ENCODE measurements around the gene TTR. TPM values are rescaled to one million over a fixed set of nuclear protein-coding genes. Genes with fewer than 3 reads are reported as not detected.

Gene TTR
- total RNA-seq, 1 experiment from 2014 or later: not detected

DNA sequence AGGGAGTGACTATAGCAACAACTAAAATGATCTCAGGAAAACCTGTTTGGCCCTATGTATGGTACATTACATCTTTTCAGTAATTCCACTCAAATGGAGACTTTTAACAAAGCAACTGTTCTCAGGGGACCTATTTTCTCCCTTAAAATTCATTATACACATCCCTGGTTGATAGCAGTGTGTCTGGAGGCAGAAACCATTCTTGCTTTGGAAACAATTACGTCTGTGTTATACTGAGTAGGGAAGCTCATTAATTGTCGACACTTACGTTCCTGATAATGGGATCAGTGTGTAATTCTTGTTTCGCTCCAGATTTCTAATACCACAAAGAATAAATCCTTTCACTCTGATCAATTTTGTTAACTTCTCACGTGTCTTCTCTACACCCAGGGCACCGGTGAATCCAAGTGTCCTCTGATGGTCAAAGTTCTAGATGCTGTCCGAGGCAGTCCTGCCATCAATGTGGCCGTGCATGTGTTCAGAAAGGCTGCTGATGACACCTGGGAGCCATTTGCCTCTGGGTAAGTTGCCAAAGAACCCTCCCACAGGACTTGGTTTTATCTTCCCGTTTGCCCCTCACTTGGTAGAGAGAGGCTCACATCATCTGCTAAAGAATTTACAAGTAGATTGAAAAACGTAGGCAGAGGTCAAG is 955 bp downstream of the TTR start:
- TF ChIP-seq, protein P1, sequence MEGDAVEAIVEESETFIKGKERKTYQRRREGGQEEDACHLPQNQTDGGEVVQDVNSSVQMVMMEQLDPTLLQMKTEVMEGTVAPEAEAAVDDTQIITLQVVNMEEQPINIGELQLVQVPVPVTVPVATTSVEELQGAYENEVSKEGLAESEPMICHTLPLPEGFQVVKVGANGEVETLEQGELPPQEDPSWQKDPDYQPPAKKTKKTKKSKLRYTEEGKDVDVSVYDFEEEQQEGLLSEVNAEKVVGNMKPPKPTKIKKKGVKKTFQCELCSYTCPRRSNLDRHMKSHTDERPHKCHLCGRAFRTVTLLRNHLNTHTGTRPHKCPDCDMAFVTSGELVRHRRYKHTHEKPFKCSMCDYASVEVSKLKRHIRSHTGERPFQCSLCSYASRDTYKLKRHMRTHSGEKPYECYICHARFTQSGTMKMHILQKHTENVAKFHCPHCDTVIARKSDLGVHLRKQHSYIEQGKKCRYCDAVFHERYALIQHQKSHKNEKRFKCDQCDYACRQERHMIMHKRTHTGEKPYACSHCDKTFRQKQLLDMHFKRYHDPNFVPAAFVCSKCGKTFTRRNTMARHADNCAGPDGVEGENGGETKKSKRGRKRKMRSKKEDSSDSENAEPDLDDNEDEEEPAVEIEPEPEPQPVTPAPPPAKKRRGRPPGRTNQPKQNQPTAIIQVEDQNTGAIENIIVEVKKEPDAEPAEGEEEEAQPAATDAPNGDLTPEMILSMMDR (conservative IDR thresholded peaks at IDR 0.05; ENCODE audit: low read depth, low read length): no peak
- Histone ChIP-seq H3F3A (ENCODE audit: low read length, unreplicated experiment) (no peaks in the 10 kb centered on the region), H3K4me3 (ENCODE audit: low read length) (no peak overlapping the region), H3K9me2 (replicated peaks; ENCODE audit: low read length) (no peaks in the 10 kb centered on the region), H3K9ac (ENCODE audit: low read length) (no peak overlapping the region), H3K4me2 (ENCODE audit: low read length) (no peak overlapping the region), H4K20me1 (ENCODE audit: low read length) (no peaks in the 10 kb centered on the region), H3K27me3 (ENCODE audit: low read length) (no peaks in the 10 kb centered on the region), H3K9me3 (ENCODE audit: low read length) (no peaks in the 10 kb centered on the region), H2AFZ (ENCODE audit: low read length) (no peak overlapping the region), H3K36me3 (ENCODE audit: low read depth, low read length) (no peaks in the 10 kb centered on the region), H3K27ac (ENCODE audit: low read length) (no peak overlapping the region), H3K79me2 (ENCODE audit: low read length) (no peaks in the 10 kb centered on the region), H3K4me1 (ENCODE audit: insufficient read depth, low read length) (no peaks in the 10 kb centered on the region)
- BruUV-seq (replicated peaks): no TSS peak
- DNase-seq: no peak
- ATAC-seq: no peak
- ChIA-PET POLR2A (ENCODE audit: unreplicated experiment) (no interaction called here), CTCF (no interaction called here)
- intact Hi-C loops (cut with micrococcal nuclease): no loop called here

DNA sequence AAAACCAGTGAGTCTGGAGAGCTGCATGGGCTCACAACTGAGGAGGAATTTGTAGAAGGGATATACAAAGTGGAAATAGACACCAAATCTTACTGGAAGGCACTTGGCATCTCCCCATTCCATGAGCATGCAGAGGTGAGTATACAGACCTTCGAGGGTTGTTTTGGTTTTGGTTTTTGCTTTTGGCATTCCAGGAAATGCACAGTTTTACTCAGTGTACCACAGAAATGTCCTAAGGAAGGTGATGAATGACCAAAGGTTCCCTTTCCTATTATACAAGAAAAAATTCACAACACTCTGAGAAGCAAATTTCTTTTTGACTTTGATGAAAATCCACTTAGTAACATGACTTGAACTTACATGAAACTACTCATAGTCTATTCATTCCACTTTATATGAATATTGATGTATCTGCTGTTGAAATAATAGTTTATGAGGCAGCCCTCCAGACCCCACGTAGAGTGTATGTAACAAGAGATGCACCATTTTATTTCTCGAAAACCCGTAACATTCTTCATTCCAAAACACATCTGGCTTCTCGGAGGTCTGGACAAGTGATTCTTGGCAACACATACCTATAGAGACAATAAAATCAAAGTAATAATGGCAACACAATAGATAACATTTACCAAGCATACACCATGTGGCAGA is 3.6 kb downstream of the TTR start:
- DNase-seq (no peak), ATAC-seq (no peak)
- no peak overlapping the region for H3K27ac ChIP-seq (ENCODE audit: low read length)
- no peaks in the 10 kb centered on the region for H3K4me1 ChIP-seq (ENCODE audit: insufficient read depth, low read length)
- intact Hi-C loops (cut with micrococcal nuclease): no loop called here
- no peak for TF ChIP-seq EZH2phosphoT487 (IDR thresholded peaks at IDR 0.05; ENCODE audit: borderline replicate concordance, low read length)
- TF ChIP-seq EZH2 (IDR thresholded peaks at IDR 0.05; ENCODE audit: low read length, unreplicated experiment): no peak
- TF ChIP-seq, protein P1 (conservative IDR thresholded peaks at IDR 0.05; ENCODE audit: low read depth, low read length): no peak
- CTCF ChIA-PET: no interaction called here
- no peak overlapping the region for H3K4me3 ChIP-seq (ENCODE audit: low read length)
- no peaks in the 10 kb centered on the region for H3K27me3 ChIP-seq (ENCODE audit: low read length)
- H4K20me1 ChIP-seq (ENCODE audit: low read length): no peaks in the 10 kb centered on the region
- no peaks in the 10 kb centered on the region for H3K9me2 ChIP-seq (replicated peaks; ENCODE audit: low read length)
- H3F3A ChIP-seq (ENCODE audit: low read length, unreplicated experiment): no peaks in the 10 kb centered on the region
- no peak overlapping the region for H3K9ac ChIP-seq (ENCODE audit: low read length)
- H3K79me2 ChIP-seq (ENCODE audit: low read length): no peaks in the 10 kb centered on the region
- POLR2A ChIA-PET (ENCODE audit: unreplicated experiment): no interaction called here
- no peak overlapping the region for H3K4me2 ChIP-seq (ENCODE audit: low read length)
- H2AFZ ChIP-seq (ENCODE audit: low read length): no peak overlapping the region
- no TSS peak for BruUV-seq (replicated peaks)
- no peaks in the 10 kb centered on the region for H3K9me3 ChIP-seq (ENCODE audit: low read length)
- no peaks in the 10 kb centered on the region for H3K36me3 ChIP-seq (ENCODE audit: low read depth, low read length)

DNA sequence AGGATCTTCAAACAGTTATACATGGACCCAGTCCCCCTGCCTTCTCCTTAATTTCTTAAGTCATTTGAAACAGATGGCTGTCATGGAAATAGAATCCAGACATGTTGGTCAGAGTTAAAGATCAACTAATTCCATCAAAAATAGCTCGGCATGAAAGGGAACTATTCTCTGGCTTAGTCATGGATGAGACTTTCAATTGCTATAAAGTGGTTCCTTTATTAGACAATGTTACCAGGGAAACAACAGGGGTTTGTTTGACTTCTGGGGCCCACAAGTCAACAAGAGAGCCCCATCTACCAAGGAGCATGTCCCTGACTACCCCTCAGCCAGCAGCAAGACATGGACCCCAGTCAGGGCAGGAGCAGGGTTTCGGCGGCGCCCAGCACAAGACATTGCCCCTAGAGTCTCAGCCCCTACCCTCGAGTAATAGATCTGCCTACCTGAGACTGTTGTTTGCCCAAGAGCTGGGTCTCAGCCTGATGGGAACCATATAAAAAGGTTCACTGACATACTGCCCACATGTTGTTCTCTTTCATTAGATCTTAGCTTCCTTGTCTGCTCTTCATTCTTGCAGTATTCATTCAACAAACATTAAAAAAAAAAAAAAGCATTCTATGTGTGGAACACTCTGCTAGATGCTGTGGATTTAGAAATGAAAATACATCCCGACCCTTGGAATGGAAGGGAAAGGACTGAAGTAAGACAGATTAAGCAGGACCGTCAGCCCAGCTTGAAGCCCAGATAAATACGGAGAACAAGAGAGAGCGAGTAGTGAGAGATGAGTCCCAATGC is 4.6 kb downstream of the TTR start:
- Histone ChIP-seq H3K27ac (ENCODE audit: low read length) (no peak overlapping the region), H3K36me3 (ENCODE audit: low read depth, low read length) (no peaks in the 10 kb centered on the region), H3F3A (ENCODE audit: low read length, unreplicated experiment) (no peaks in the 10 kb centered on the region), H3K4me2 (ENCODE audit: low read length) (no peak overlapping the region), H3K9me3 (ENCODE audit: low read length) (no peaks in the 10 kb centered on the region), H2AFZ (ENCODE audit: low read length) (no peak overlapping the region), H3K9me2 (replicated peaks; ENCODE audit: low read length) (no peaks in the 10 kb centered on the region), H3K4me1 (ENCODE audit: insufficient read depth, low read length) (no peaks in the 10 kb centered on the region), H4K20me1 (ENCODE audit: low read length) (no peaks in the 10 kb centered on the region), H3K4me3 (ENCODE audit: low read length) (no peak overlapping the region), H3K79me2 (ENCODE audit: low read length) (no peaks in the 10 kb centered on the region), H3K9ac (ENCODE audit: low read length) (no peak overlapping the region), H3K27me3 (ENCODE audit: low read length) (no peaks in the 10 kb centered on the region)
- ChIA-PET POLR2A (ENCODE audit: unreplicated experiment) (no interaction called here), CTCF (no interaction called here)
- intact Hi-C loops (cut with micrococcal nuclease): no loop called here
- BruUV-seq (replicated peaks): no TSS peak
- TF ChIP-seq EZH2 (IDR thresholded peaks at IDR 0.05; ENCODE audit: low read length, unreplicated experiment) (no peak), EZH2phosphoT487 (IDR thresholded peaks at IDR 0.05; ENCODE audit: borderline replicate concordance, low read length) (no peak)
- TF ChIP-seq, protein P1 (conservative IDR thresholded peaks at IDR 0.05; ENCODE audit: low read depth, low read length): no peak
- no peak; the same call in 1 of the 2 replicates for ATAC-seq
- DNase-seq: no peak
